Endothelial cell (in vitro differentiated cells): ENCODE data around the gene CEP295NL. TPM values are rescaled to one million over a fixed set of nuclear protein-coding genes. Genes with fewer than 3 reads are reported as not detected.

ENCODE experiments used
- DNase-seq: peaks from one replicate; pipeline ENCODE4 v3.0.0; 2021; ENCODE audit warnings: low spot score
- H3K27ac Mint-ChIP-seq: one replicate; pipeline ENCODE4 v1.8.0; 2021; ENCODE audit warnings: mixed read lengths, inconsistent platforms; ENCODE audit not compliant: unreplicated experiment
- H3K27me3 Mint-ChIP-seq: one replicate; pipeline ENCODE4 v1.8.0; 2021; ENCODE audit warnings: mild to moderate bottlenecking, moderate library complexity, mixed read lengths, inconsistent platforms; ENCODE audit not compliant: unreplicated experiment
- H3K36me3 Mint-ChIP-seq: one replicate; pipeline ENCODE4 v1.8.0; 2021; ENCODE audit warnings: mild to moderate bottlenecking, low read depth, mixed read lengths, inconsistent platforms; ENCODE audit not compliant: unreplicated experiment
- H3K4me1 Mint-ChIP-seq: one replicate; pipeline ENCODE4 v1.8.0; 2021; ENCODE audit warnings: mild to moderate bottlenecking, mixed read lengths, inconsistent platforms; ENCODE audit not compliant: unreplicated experiment
- H3K4me3 Mint-ChIP-seq: one replicate; pipeline ENCODE4 v1.8.0; 2021; ENCODE audit warnings: mild to moderate bottlenecking, mixed read lengths, inconsistent platforms; ENCODE audit not compliant: unreplicated experiment
- H3K9me3 Mint-ChIP-seq: one replicate; pipeline ENCODE4 v1.8.0; 2021; ENCODE audit warnings: mixed read lengths, inconsistent platforms; ENCODE audit not compliant: unreplicated experiment
- total RNA-seq: library from RNA; stranded (reverse); fragmentation: NEBNext Ultra II Directional; extraction: Animal tissue kit (Norgen Biotek cat#: 25700); gene quantifications from one replicate; pipeline ENCODE4 v1.2.1, GENCODE V29; 2021; ENCODE audit not compliant: unreplicated experiment
- TF ChIP-seq, protein P1 (sequence below): fragments of 200-600 bp; sonication (generic); IDR thresholded peaks from one replicate; pipeline ENCODE4 v1.5.0; 2021; ENCODE audit warnings: antibody characterized with exemption; ENCODE audit not compliant: unreplicated experiment

Gene CEP295NL
- total RNA-seq, 1 donor from 2014 or later = 1.4 TPM

DNA sequence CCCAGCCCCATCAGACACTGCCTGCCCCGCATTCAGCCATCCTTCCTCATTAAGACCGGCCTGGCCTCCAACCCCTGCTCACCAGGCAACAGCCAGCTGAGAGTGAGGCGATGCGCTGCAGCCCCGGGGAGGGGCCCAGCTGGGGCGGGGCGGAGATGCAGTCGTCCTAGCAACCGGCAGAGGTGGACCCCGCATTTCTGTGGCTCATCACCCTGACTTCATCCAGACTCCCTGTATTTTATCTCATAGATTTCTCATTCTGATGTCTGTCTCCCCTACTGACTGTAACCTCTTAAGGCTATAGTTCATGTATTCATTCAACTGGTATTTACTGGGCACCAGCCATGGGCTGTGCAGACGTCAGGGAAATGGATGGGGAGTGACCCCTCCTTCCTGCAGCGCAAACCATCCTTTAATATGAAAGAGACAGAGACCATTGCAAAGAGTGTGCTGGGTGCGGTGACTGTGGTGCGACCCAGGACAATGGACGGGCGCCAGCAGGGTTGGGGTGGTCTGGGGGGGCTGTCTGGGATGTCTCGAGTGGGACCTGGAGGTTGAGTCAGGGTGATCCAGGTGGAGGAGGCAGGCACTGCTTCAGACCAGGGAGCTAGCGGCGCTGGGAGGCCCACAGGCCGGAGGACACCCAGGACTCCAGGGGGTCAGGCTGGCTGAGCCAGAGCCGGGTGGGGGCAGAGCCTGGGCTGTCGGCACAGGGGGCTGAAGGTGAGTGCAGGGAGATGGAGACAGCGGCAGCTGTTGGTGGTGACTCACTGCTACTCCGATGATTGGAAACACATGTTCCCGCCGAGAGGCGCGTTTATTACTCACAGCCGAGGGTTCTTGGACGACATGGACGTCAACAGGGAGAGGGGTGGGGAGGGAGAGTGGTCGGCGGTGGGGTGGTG, 32.7 kb upstream of the CEP295NL start:
- TF ChIP-seq, protein P1, sequence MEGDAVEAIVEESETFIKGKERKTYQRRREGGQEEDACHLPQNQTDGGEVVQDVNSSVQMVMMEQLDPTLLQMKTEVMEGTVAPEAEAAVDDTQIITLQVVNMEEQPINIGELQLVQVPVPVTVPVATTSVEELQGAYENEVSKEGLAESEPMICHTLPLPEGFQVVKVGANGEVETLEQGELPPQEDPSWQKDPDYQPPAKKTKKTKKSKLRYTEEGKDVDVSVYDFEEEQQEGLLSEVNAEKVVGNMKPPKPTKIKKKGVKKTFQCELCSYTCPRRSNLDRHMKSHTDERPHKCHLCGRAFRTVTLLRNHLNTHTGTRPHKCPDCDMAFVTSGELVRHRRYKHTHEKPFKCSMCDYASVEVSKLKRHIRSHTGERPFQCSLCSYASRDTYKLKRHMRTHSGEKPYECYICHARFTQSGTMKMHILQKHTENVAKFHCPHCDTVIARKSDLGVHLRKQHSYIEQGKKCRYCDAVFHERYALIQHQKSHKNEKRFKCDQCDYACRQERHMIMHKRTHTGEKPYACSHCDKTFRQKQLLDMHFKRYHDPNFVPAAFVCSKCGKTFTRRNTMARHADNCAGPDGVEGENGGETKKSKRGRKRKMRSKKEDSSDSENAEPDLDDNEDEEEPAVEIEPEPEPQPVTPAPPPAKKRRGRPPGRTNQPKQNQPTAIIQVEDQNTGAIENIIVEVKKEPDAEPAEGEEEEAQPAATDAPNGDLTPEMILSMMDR = no peak
- H3K4me1 Mint-ChIP-seq = peaks cover 7% of the 10 kb centered on the region
- H3K9me3 Mint-ChIP-seq = no peaks in the 10 kb centered on the region
- peaks cover 6% of the 10 kb centered on the region for H3K27me3 Mint-ChIP-seq
- no peak for DNase-seq
- no peaks in the 10 kb centered on the region for H3K36me3 Mint-ChIP-seq
- H3K4me3 Mint-ChIP-seq = no peak overlapping the region
- no peak overlapping the region for H3K27ac Mint-ChIP-seq

DNA sequence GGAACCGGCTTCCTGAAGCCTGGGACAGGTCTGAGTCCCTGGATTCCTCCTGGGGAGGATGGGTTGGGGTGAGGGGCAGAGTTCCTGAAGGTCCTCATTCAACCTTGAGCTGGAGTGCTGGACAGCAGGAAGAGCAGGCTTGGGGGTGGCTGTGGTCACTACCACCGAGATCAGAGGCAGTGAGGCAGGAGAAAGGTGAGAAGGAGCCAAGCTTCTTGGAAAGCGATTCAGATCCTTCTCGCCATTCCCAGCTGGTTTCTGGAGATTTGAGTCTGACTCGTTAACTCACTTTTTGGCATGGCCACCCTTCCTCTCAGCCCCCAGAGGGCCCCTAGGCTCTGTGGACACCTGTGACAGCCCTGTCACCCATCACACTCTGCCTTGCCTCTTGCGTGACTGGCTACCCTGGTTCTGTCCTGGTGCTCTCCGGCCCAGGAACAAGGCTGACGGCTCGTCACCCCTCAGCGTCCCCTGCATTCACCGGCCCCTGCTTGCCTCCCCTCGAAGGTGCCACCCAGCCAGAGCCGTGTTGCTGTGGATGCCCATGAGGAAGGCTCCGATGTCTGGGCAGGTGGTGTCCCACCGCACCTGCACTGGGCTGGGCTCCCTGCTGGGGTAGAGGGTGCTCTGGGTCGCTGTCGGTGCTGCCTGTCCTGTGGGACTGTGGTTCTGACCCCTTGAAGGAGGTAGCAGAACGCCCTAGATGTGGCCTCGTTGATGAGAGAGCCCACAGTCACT, 31.8 kb upstream of the CEP295NL start:
- Mint-ChIP-seq H3K4me3 (no peak overlapping the region), H3K27me3 (peaks cover 6% of the 10 kb centered on the region), H3K36me3 (no peaks in the 10 kb centered on the region), H3K27ac (no peak overlapping the region), H3K4me1 (peaks cover 7% of the 10 kb centered on the region), H3K9me3 (no peaks in the 10 kb centered on the region)
- no peak for DNase-seq
- TF ChIP-seq, protein P1 = no peak

DNA sequence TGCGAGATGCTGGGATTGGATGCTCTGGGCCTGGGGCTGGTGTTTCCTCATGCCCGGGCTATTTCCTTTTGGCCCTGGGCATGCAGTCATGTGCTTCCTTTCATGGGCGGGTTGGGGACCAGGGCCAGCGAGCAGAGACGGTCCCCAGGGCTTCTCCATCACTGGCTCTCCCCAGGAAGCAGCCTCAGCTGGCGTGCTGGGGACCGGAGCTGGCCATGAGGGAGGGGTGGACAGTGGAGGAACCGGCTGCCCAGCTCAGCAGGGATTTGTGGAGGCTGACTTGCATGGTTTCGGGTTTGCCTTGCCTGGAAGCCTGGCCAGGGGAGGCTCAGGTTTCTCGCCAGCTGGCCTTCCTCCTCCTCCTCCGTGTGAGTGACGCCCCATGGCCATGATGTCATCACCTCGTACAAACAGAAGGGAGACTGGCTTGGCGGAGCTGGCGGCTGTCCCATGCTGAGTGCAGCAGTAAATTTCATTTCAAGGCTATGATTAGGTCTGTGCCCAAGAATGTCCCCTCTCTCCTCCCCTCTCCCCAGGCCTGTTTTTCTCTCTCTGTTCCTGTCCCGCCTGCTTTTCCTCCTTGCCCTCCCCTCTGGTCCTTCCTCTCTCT, 31.1 kb upstream of the CEP295NL start:
- peaks cover 7% of the 10 kb centered on the region for H3K4me1 Mint-ChIP-seq
- peaks cover 6% of the 10 kb centered on the region for H3K27me3 Mint-ChIP-seq
- DNase-seq = no peak
- no peaks in the 10 kb centered on the region for H3K36me3 Mint-ChIP-seq
- TF ChIP-seq, protein P1 = no peak
- no peak overlapping the region for H3K4me3 Mint-ChIP-seq
- H3K9me3 Mint-ChIP-seq = no peaks in the 10 kb centered on the region
- H3K27ac Mint-ChIP-seq = no peak overlapping the region

DNA sequence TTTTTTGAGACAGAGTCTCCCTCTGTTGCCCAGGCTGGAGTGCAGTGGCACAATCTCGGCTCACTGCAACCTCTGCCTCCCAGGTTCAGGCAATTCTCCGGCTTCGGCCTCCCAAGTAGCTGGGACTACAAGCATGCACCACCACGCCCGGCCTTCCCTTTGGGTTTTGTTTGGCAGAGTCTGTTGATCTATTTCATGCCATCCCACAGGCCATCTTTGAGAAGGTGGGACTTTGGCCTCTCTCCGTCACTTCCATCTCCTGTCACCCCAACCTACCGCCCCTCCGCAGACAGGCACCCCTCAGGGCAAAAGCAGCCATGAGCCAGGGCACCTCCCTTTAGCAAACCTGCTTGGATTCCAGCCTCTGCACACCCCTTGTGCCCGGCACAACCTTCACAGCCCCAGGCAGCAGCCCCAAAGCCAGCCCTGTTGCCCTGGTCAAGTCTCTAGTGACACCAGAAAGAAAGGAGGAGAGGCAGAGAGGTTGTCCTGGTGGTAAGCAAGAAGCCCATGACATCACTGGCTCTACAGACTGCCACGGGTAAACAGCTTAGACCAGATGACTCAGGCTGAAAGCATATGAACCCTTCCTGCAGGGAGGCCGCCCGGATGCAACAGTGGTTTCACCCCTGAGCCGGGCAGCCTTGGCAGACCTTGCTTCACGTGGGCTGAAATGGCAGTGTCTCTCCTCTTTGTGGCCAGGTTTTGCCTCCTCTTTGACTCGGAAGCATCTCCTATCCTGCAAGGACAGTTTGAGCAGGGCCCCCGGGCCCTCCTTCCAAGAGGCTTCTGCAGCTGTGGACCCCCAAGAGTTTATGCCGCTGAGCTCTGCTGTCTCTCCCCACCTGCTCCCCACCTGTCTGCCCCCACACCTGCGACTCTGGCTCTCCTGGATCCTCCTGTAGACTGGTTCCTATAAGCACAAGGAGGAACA, 30.3 kb upstream of the CEP295NL start:
- Mint-ChIP-seq H3K9me3 (no peaks in the 10 kb centered on the region), H3K27me3 (peaks cover 6% of the 10 kb centered on the region), H3K4me3 (no peak overlapping the region), H3K27ac (no peak overlapping the region), H3K4me1 (peaks cover 7% of the 10 kb centered on the region), H3K36me3 (no peaks in the 10 kb centered on the region)
- TF ChIP-seq, protein P1 = no peak
- DNase-seq = no peak
